GM12878 (cell line): ENCODE data around the gene EFCC1. TPM values are rescaled to one million over a fixed set of nuclear protein-coding genes. Genes with fewer than 3 reads are reported as not detected.

Source experiments
- ATAC-seq: fragments of 200-7000 bp; cut with Tn5 transposase; 3 replicates; pipeline ENCODE4 v1.9.1; 2020; ENCODE audit warnings: mild to moderate bottlenecking, moderate library complexity
- BruUV-seq: library from RNA; stranded (reverse); fragments of 400-500 nt; replicated peaks from 2 replicates; lab custom pipeline; 2021; lab: Mats Ljungman, UMichigan
- CTCF ChIA-PET: fragments of 300-600 bp; sonication (Branson Sonifier 250); formaldehyde crosslinking; extraction: SDS; loops from one replicate; lab custom pipeline; 2021; ENCODE audit warnings: inconsistent platforms; lab: Yijun Ruan, JAX
- POLR2A ChIA-PET: fragments of 350-600 bp; formaldehyde crosslinking; extraction: SDS; loops from one replicate; lab custom pipeline; 2021; ENCODE audit warnings: inconsistent platforms; lab: Charles Lee
- RAD21 ChIA-PET: fragments of 300-600 bp; sonication (Branson Sonifier 250); formaldehyde crosslinking; loops from one replicate; lab custom pipeline; 2023; ENCODE audit warnings: antibody characterized with exemption; ENCODE audit not compliant: unreplicated experiment; lab: Charles Lee
- SMC1A ChIA-PET: fragments of 300-600 bp; sonication (Branson Sonifier 250); formaldehyde crosslinking; loops from one replicate; lab custom pipeline; 2023; ENCODE audit not compliant: unreplicated experiment, uncharacterized antibody; lab: Charles Lee
- DNase-seq: peaks from one replicate; pipeline ENCODE4 v3.0.0-alpha.2; 2011; ENCODE audit warnings: low read depth, low spot score
- FAIRE-seq: peaks from 3 replicates; lab custom pipeline; 2011; peaks lifted over from hg19 to GRCh38; lab: Jason Lieb, UNC
- H2AFZ ChIP-seq: 2 replicates; pipeline ENCODE4 v1.6.0; 2011; ENCODE audit warnings: low read depth, low read length, control low read depth; ENCODE audit not compliant: control insufficient read depth
- H3K27ac ChIP-seq: 2 replicates; pipeline ENCODE4 v1.5.1; 2011; ENCODE audit warnings: control low read depth; ENCODE audit not compliant: control insufficient read depth, insufficient read depth
- H3K27me3 ChIP-seq, 2 experiments: replicated peaks in 1 of 2; 2 replicates each; pipeline versions ENCODE4 v1.6.0 to v1.6.1; 2011; ENCODE audit warnings: low read length in 1 of 2; ENCODE audit not compliant: control insufficient read depth in 2 of 2, insufficient read depth in 2 of 2
- H3K36me3 ChIP-seq, 2 experiments: 2 replicates each; pipeline ENCODE4 v1.5.1; 2011; ENCODE audit warnings: low read length in 1 of 2; ENCODE audit not compliant: control insufficient read depth in 2 of 2, insufficient read depth in 2 of 2
- H3K4me1 ChIP-seq: 2 replicates; pipeline ENCODE4 v1.6.1; 2011; ENCODE audit warnings: mild to moderate bottlenecking, low read length, moderate library complexity, mixed read lengths; ENCODE audit not compliant: control insufficient read depth, insufficient read depth
- H3K4me2 ChIP-seq: 2 replicates; pipeline ENCODE4 v1.6.0; 2011; ENCODE audit warnings: control low read depth; ENCODE audit not compliant: control insufficient read depth, insufficient read depth
- H3K4me3 ChIP-seq: fragments of 200-600 bp; sonication (generic); 2 replicates; pipeline ENCODE4 v1.5.1; 2016
- H3K79me2 ChIP-seq: 2 replicates; pipeline ENCODE4 v1.6.0; 2011; ENCODE audit warnings: low read length; ENCODE audit not compliant: control insufficient read depth, insufficient read depth
- H3K9ac ChIP-seq: 2 replicates; pipeline ENCODE4 v1.8.0; 2011; ENCODE audit warnings: low read length, control low read depth, mixed read lengths; ENCODE audit not compliant: control insufficient read depth, insufficient read depth
- H3K9me3 ChIP-seq: replicated peaks from 3 replicates; pipeline ENCODE4 v1.5.1; 2011; ENCODE audit warnings: mild to moderate bottlenecking, low read length; ENCODE audit not compliant: control insufficient read depth, insufficient read depth
- H4K20me1 ChIP-seq: 2 replicates; pipeline ENCODE4 v1.6.0; 2011; ENCODE audit not compliant: control insufficient read depth, insufficient read depth
- ATF2 ChIP-seq: IDR thresholded peaks from 2 replicates; pipeline ENCODE4 v1.6.1; 2012; ENCODE audit warnings: low read length, inconsistent platforms
- BCL3 ChIP-seq: IDR thresholded peaks from 2 replicates; pipeline ENCODE4 v1.6.1; 2011; ENCODE audit warnings: borderline replicate concordance, low read depth, mild to moderate bottlenecking, moderate library complexity, low read length; ENCODE audit not compliant: insufficient read depth, poor library complexity, severe bottlenecking
- CEBPZ ChIP-seq: fragments of 150-350 bp; IDR thresholded peaks from 2 replicates; pipeline ENCODE4 v1.6.1; 2016; ENCODE audit warnings: low read depth, low read length
- CUX1 ChIP-seq: IDR thresholded peaks from 2 replicates; pipeline ENCODE4 v1.6.1; 2012; ENCODE audit warnings: improper control_type of control experiment, low read depth, low read length; ENCODE audit not compliant: insufficient replicate concordance
- IRF5 ChIP-seq: fragments of 450-650 bp; IDR thresholded peaks from 2 replicates; pipeline ENCODE4 v1.6.1; 2017; ENCODE audit warnings: borderline replicate concordance
- MYC ChIP-seq: IDR thresholded peaks from 2 replicates; pipeline ENCODE4 v1.6.1; 2011; ENCODE audit warnings: mild to moderate bottlenecking, low read length, moderate library complexity, inconsistent platforms; ENCODE audit not compliant: insufficient read depth, insufficient replicate concordance, insufficient read length, severe bottlenecking
- SMC3 ChIP-seq: IDR thresholded peaks from 2 replicates; pipeline ENCODE4 v1.6.1; 2011; ENCODE audit warnings: low read length, improper control_type of control experiment, borderline replicate concordance
- WRNIP1 ChIP-seq: IDR thresholded peaks from 2 replicates; pipeline ENCODE4 v1.6.1; 2011; ENCODE audit warnings: low read depth, low read length, improper control_type of control experiment, borderline replicate concordance
- WGBS: methylation state at CpG from one replicate; pipeline ENCODE4 v1.1.6; 2016; ENCODE audit warnings: low lambda C conversion rate; ENCODE audit not compliant: insufficient replicate concordance, insufficient coverage; ENCODE audit errors: missing lambda C conversion rate; 5-methylcytosine and 5-hydroxymethylcytosine counted together
- in situ Hi-C: fragments of 300-500 bp; cut with MboI; formaldehyde crosslinking; loops from 9 replicates; pipeline ENCODE4 v1.14.3; 2018; ENCODE audit warnings: mixed read lengths
- intact Hi-C: fragments of 100-400 bp; cut with micrococcal nuclease; formaldehyde crosslinking; loops from one replicate; pipeline ENCODE4 v1.14.2; 2022; ENCODE audit not compliant: unreplicated experiment
- polyA plus RNA-seq, 11 experiments: library from polyadenylated mRNA; depleted of rRNA in 4 of 11; unstranded in 6 of 11; stranded (reverse) in 5 of 11; fragments of >200 nt; fragmentation: Nextera tagmentation in 4 of 11; fragmentation: Illumina TruSeq in 1 of 11; extraction: Ambion mirVana in 4 of 11; extraction: Trizol in 1 of 11; gene quantifications; 1 replicate in 1 of 11; 2 replicates in 10 of 11; pipeline versions ENCODE4 v1.2.1 to v1.2.3, GENCODE V29; 2011 to 2016; ENCODE audit warnings: inconsistent platforms in 2 of 11, missing spikeins in 2 of 11, low read depth in 1 of 11
- total RNA-seq, 4 experiments: library from RNA; depleted of rRNA in 3 of 4; stranded (reverse); fragments of >200 nt in 3 of 4; fragmentation: Illumina TruSeq in 1 of 4; extraction: Trizol in 1 of 4; gene quantifications; 2 replicates each; pipeline versions ENCODE4 v1.2.1 to v1.2.3, GENCODE V29; 2013 to 2021

The EFCC1 gene
- total and polyA plus RNA-seq, 10 of the 15 experiments (the other 5 are each of a cell fraction or from before 2014, with no cell fraction given), result not detected

- no TSS peak for BruUV-seq
- H3K36me3 ChIP-seq, result no peaks in the 10 kb centered on the region
- TF ChIP-seq ATF2, result no peak
- TF ChIP-seq CEBPZ, result no peak
- no peak for TF ChIP-seq BCL3
- TF ChIP-seq SMC3, result no peak
- TF ChIP-seq CUX1, result no peak
- TF ChIP-seq WRNIP1, result no peak
- TF ChIP-seq IRF5, result no peak
- no peak for TF ChIP-seq MYC
Observed at GRCh38 chr3:129085165-129085715, 84.1 kb downstream of the EFCC1 start.

More at GRCh38 chr3:129085165-129085715, 84.1 kb downstream of the EFCC1 start:
- H3K4me1 ChIP-seq, result no peaks in the 10 kb centered on the region
- H3K9me3 ChIP-seq, result no peaks in the 10 kb centered on the region
- no peaks in the 10 kb centered on the region for H3K79me2 ChIP-seq
- RAD21 ChIA-PET, result interaction anchor here (0.7 to 1.2 kb wide), 2 partner anchors 32 to 115 kb away, joined by 3 to 4 read pairs; no protein-coding TSS in a partner anchor
- no peaks in the 10 kb centered on the region for H4K20me1 ChIP-seq
- H3K9ac ChIP-seq, result no peak overlapping the region
- WGBS, result 73% methylated on average over 12 of the region's 12 CpGs
- POLR2A ChIA-PET, result no interaction called here
- no peak for FAIRE-seq
- H3K4me3 ChIP-seq, result no peak overlapping the region
- H3K27ac ChIP-seq, result no peak overlapping the region
- ATAC-seq, result no peak
- SMC1A ChIA-PET, result no interaction called here
- H3K27me3 ChIP-seq, result no peaks in the 10 kb centered on the region
- intact Hi-C loops (no loop called here), in situ Hi-C loops (no loop called here)
- CTCF ChIA-PET, result interaction anchor here (0.9 to 1.3 kb wide), 2 partner anchors 32 to 116 kb away, joined by 3 to 4 read pairs; no protein-coding TSS in a partner anchor
- H3K4me2 ChIP-seq, result no peak overlapping the region
- no peak overlapping the region for H2AFZ ChIP-seq
- no peak for DNase-seq
